ENCODE data around the gene PPFIBP2. TPM values are rescaled to one million over a fixed set of nuclear protein-coding genes. Genes with fewer than 3 reads are reported as not detected.

Gene PPFIBP2
- total RNA-seq, 1 donor from 2014 or later: 415 TPM

DNA sequence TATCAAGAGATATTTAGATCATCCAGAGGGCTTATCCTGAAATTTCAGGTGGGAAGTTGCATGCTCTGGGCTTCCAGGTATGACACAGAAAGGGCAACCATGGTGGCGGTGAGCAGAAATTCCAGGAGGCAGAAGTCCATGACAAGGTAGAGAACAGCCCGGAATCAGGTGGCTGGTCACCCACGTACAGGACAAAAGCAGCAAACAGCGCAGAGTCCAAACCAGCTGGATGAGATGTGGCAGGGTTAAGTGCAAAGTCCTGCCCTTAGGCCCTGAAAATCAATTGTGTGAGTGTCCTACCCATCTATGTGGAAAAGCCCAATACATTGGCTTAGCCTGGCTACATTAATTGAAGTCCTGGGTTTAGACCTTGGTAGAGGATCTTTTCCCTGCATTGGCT, 11.6 kb downstream of the PPFIBP2 start:
- DNase-seq (ENCODE audit: low spot score): no peak

DNA sequence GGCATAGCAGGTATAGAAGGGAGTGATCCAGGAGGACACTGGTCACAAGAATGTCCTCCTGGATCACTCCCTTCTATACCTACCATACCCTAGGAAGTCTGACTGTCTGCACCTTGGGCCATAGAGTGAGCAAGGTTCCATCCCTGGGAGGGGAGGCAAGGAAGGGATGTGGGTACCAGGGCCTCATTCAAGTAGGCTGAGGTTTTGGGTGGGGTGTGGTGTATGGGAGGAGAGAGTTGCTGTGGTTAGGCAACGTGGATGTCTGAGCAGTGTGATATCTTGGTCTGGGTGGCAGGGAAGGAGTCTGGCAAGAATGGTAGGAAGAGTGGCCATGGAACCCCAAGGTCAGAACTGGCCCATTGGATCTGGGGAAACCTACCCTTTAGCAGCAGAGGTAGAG, 13.2 kb downstream of the PPFIBP2 start:
- no peak for DNase-seq (ENCODE audit: low spot score)

DNA sequence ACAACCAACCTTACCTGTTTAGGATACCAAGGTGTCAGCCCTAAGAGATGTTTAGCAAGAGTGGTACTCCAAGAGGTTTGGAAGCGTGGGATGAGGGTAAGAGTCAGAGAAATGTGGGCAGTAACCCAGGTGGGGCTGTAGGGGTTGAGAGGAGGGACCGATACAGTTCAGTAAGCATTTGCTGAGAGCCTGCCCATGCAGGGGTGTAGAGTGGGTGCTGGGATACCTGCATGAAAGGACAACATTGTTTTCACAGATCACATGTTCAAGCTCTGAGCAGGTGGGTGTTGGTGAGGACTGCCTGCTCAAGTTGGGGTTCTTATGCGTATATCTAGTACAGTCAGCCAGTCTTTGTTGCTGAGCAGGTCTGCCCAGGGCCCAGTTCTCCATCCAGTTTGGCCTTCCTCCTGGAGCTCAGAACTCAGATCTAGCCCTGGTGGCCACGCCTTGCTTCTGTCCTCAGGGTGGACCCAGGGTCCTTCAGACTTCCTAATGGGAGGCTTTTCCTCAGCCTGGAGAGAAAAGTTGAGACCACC, 14.8 kb downstream of the PPFIBP2 start:
- DNase-seq (ENCODE audit: low spot score): no peak

DNA sequence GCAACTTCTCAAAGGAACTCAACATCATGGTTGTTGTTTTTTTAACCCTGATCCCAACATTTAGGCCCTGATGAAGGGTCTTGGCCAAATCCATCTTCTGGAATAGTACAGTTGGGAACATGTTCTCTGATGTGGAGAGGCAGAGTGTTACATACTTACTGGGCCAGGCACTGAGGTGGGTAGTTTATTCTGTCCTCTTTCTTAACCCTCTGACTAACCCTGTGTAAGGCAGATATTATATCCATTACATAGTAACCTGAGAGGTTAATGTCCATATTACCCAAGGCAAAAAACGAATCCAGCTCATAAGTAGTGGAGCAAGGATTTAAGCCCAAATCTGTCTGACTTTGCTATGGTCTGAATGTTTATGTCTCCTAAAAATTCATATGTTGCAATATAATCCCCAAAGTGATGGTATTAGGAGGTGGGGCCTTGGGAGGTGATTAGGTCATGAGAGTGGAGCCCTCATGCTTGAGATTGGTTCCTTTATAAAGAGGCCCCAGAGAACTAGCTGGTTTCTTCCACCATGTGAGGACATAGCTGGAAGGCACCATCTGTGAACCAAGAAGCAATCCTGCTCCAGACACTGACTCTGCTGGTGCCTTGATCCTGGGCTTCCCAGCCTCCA, 16.3 kb downstream of the PPFIBP2 start:
- DNase-seq (ENCODE audit: low spot score): no peak

DNA sequence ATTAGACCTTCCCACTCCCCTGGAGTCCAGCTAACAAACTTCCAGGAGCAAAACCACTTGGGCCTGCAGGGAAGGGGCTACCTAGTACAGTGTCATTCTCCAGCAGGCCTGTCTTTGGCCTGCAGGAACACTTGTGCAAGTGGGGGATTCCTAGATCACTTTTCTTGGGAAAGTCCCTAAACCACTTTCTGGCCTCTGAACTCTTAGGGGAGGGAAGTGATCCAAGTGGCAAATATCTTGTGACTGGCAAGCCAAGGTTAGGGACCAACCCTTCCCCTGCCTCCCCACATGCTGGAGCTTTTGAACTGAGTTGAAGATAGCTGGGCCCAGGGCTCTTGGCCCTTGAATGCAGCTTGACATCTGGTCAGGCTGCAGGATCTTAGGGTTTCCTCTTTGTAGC, 17.2 kb downstream of the PPFIBP2 start:
- no peak for DNase-seq (ENCODE audit: low spot score)

GRCh38 chr11:7532405-7533145, 18.8 kb downstream of the PPFIBP2 start:
- DNase-seq (ENCODE audit: low spot score): no peak

DNA sequence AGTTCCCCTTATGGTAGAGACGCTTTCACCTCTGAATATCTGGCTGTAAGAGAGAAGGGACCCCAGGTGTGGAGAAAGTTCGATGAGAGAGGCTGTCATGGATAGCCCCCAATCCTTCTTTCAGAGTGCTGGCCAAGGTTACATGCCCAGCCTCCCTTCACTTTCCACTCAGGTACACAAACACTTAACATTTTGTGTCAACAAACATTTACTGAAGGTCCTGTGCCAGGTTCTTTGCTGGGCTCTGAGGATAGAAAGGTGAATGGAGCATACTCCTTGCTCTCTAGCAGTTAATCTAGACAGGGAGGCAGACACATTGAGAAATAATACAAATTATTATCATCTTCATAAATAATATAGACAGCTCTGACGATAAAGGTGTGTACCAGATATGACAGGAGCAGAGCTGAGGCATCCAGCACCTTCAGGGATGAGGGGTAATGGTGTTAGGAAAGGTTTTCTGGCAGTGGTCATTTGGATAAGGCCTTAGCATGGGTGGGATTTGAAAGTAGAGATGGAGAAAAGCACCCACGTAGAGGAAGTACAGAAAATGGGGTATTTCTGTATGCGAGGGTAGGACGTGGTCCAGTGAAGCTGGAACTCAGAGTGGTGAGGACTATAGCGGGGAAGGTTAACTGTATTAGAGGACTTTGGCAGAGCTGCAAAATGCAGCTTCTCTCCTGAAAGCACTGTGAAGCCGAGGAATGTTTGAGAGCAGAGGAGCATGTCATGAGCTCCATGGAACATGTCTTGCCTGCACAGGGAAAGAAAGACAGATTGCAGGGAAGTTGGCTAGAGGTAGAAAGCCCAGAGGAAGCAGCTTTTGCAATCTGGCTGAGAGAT, 19.6 kb downstream of the PPFIBP2 start:
- no peak for DNase-seq (ENCODE audit: low spot score)

DNA sequence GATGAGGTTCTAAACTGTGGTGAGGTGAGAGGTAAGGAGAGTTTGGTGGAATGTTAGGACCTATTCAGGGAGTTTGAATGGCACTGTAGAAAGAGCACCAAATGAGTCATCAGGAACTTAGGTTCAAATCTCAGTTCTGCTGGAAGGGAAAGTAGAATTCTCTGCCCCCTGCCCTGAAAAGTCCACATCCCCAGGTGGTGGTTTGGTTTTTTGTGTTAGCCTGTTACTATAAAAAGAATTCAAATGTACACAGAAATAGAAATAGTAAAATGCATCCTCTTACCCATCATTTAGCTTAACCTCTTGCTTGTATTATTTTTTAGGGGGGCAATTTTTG, 20.2 kb downstream of the PPFIBP2 start:
- no peak for DNase-seq (ENCODE audit: low spot score)

- no peak for DNase-seq (ENCODE audit: low spot score)
Measured at GRCh38 chr11:7536100-7536499, 22.3 kb downstream of the PPFIBP2 start.

GRCh38 chr11:7537265-7537664, 23.5 kb downstream of the PPFIBP2 start:
- DNase-seq (ENCODE audit: low spot score): no peak

DNA sequence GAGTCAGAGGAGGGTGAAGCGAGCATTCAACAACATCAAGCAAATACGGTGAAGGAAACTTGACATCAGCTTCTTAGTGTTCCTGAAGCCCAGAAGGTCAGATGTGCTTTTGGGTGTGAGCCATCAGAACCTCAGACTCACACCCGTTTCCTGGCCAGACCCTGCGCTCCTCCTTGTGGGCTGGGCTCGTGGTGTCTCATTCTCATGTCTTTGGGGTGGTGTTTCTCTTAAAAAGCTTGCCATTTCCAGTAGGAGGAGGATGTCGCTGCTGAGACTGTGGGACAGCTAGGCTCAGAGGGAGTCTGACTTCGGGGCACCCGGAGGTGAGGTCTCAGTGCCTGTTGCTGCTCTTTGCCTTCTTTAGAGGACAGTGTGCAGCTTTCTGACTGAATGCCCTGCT, 24.2 kb downstream of the PPFIBP2 start:
- no peak for DNase-seq (ENCODE audit: low spot score)

DNA sequence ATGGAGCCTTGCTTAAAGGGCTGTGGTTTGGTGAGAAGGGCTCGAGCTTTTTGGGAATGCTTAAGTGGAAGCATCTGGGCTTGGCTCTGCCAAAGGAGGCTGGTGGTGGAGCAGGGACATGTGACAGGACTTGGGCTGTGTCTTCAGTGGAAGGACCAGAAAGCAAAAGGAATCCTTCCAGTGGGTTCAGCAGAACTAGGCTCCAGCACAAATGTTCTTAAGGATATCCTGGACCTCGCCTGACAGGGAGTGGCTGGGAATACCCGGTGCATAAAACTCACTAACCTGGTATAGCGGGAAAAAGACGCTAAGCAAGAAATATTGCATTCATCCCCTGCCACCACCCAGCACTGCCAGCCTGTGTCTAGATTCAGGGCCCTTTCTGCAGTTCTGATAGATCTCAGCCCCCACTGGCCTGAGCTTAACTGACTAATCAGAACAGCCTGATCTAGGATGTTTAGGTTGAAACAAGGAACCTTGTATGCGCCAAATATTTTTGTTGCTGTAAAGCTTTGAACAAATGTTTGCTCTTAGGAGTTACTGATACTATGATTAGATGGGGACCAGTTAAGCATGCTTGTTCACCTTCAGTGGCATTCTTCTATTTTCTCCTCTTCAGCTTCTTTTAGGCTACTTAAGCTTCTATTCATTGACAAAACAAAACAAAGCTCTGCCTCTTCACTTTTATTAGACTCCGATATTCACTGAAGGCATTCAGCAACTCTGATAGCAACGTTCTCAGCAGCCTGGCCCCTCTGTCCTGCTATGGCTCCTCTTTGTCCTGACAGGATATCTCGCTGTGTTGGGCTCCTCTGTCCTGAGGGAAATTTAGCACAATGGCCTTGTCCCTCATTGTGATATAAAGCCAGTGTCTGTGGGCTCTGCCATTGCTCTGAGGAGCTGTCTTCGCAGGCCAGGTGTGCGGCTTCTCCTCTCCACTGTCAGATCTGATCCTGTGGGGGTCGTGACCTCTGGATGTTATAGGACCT, 25.0 kb downstream of the PPFIBP2 start:
- peak; percentile 67 for DNase-seq (ENCODE audit: low spot score)

GRCh38 chr11:7540830-7541555, 27.2 kb downstream of the PPFIBP2 start:
- DNase-seq (ENCODE audit: low spot score): no peak

DNA sequence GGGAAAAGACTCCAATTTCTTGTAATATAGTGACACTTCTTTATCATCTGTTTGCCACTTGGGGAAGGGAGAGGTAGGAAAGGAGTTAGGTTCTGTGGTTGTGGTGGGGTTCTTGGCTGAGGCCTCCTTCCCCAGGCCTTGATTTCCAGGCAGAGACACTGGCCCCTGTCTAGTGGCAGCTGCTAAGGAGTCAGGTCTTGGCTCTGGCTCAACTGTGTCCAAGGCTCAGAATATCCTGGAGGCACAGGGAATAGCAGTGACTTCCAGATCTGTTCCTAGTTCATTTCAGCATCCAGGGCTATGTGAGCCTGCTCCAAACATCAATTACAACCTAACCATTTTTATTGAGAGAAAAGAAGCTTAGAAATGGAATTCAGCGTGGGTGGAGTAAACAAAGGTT, 29.5 kb downstream of the PPFIBP2 start:
- no peak for DNase-seq (ENCODE audit: low spot score)

DNA sequence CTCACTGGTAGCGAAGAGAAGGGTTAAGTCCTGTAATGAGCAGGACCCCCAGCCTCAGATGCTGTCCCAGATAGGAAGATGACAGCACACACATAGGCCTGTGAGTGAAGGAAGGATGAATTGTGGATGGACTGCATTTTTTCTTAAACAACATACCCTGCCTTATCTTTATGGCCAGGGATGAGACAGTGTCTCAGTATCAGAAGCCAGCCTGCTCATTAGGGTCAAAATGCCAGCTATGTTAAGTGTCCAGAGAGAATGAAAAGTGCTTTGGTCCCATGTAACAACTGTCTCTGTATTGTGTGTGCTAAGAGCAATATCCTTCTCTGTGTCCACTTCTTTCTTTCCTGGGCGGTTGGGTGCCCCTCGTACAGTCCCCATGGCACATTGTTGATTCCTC, 30.2 kb downstream of the PPFIBP2 start:
- no peak for DNase-seq (ENCODE audit: low spot score)

GRCh38 chr11:7545611-7546010, 31.8 kb downstream of the PPFIBP2 start:
- DNase-seq (ENCODE audit: low spot score): no peak

GRCh38 chr11:7546324-7546791, 32.6 kb downstream of the PPFIBP2 start:
- no peak for DNase-seq (ENCODE audit: low spot score)

DNA sequence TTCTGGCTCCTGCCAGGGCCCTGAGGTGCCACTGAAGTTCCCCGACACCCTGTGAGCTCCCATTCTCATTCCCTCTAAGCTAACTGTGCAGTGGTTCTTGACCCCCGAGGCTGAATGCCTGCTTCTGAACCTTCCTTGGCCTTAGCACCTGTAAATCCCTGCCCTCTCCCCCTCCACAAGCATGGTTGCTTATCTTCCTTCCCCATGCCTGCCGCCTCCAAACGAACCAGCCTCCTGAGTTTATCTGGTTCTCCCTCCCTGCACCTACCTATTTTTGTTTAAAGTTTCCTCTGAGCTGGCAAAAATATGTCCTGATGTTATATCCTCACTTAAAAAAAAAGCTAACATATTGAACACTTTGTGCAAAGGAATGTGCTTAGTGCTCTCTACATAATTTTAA, 33.9 kb downstream of the PPFIBP2 start:
- DNase-seq (ENCODE audit: low spot score): no peak

GRCh38 chr11:7548659-7549274, 35.0 kb downstream of the PPFIBP2 start:
- no peak for DNase-seq (ENCODE audit: low spot score)

DNA sequence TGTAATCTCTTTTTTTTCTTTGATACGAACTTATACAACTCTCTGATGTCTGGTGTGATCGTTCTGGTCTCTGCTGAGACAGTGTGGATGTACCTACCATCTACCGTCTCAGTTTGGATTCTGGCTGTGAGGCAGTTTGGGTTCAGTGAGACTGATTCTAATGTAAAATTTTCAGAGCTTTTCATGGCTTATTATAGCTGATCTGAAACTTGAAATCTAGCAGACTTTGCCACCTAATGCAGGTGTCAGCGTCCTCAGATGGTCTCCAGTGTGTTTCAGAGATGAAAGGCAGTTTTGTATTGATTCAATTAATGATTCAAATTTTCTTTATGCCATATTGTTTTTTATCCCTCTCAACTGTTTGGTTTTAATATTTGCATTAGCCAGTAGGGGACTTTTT, 35.9 kb downstream of the PPFIBP2 start:
- DNase-seq (ENCODE audit: low spot score): no peak
